ENCODE results near the gene DNAJB12.
"Not testable (repeated sequence)": the region's sequence is repeated elsewhere in the genome, so short reads cannot be mapped to it uniquely, and the experiment has no call there.

DNAJB12 gene

DNA sequence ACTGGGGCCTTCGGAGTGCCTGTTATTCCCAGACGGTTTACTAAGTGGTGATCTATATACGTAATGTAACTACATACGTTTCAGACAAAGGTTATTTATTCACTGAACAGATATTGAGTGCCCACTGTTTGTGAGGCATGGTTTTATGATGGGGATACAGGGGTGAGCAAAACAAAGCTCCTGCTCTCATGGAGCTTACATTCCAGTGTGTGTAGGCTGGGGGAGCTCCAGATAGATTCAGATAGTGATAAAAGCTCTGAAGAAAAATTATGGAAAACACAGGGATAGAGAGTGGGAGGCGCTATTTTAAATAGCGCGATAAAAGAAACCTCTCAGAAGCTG, 466 bp upstream of the DNAJB12 start:
- peak overlapping the region; percentile 86 for H3K4me3 ChIP-seq (ENCODE audit: low read depth, low read length)
- DNase-seq (ENCODE audit: low read depth) = no peak
- TF ChIP-seq, protein P1, sequence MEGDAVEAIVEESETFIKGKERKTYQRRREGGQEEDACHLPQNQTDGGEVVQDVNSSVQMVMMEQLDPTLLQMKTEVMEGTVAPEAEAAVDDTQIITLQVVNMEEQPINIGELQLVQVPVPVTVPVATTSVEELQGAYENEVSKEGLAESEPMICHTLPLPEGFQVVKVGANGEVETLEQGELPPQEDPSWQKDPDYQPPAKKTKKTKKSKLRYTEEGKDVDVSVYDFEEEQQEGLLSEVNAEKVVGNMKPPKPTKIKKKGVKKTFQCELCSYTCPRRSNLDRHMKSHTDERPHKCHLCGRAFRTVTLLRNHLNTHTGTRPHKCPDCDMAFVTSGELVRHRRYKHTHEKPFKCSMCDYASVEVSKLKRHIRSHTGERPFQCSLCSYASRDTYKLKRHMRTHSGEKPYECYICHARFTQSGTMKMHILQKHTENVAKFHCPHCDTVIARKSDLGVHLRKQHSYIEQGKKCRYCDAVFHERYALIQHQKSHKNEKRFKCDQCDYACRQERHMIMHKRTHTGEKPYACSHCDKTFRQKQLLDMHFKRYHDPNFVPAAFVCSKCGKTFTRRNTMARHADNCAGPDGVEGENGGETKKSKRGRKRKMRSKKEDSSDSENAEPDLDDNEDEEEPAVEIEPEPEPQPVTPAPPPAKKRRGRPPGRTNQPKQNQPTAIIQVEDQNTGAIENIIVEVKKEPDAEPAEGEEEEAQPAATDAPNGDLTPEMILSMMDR (IDR thresholded peaks at IDR 0.05; ENCODE audit: insufficient read depth, low read depth, low read length, missing control alignments) = no peak

DNA sequence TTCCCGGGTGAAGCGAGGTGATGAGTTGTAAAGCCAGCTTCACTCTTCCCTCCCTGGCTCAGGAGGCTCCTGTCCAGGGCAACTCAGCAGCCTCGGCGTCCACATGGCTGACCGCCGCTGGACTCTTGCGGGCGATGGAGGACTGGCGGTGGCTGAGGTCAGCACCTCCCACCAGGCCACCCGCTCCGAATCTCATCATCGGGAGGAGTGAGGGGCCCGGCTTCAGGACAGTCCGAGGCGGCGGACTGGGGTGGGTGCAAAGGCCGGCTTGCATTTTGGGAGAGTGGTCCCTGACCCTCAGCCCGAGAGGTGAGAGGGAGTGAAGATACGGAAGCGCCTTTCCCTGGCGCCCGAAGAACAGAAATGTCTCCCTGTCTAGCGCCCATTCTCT, 759 bp downstream of the DNAJB12 start:
- DNase-seq (ENCODE audit: low read depth) = peak; percentile 22
- H3K4me3 ChIP-seq (ENCODE audit: low read depth, low read length) = peak overlapping the region; percentile 86
- TF ChIP-seq, protein P1 (IDR thresholded peaks at IDR 0.05; ENCODE audit: insufficient read depth, low read depth, low read length, missing control alignments) = no peak

DNA sequence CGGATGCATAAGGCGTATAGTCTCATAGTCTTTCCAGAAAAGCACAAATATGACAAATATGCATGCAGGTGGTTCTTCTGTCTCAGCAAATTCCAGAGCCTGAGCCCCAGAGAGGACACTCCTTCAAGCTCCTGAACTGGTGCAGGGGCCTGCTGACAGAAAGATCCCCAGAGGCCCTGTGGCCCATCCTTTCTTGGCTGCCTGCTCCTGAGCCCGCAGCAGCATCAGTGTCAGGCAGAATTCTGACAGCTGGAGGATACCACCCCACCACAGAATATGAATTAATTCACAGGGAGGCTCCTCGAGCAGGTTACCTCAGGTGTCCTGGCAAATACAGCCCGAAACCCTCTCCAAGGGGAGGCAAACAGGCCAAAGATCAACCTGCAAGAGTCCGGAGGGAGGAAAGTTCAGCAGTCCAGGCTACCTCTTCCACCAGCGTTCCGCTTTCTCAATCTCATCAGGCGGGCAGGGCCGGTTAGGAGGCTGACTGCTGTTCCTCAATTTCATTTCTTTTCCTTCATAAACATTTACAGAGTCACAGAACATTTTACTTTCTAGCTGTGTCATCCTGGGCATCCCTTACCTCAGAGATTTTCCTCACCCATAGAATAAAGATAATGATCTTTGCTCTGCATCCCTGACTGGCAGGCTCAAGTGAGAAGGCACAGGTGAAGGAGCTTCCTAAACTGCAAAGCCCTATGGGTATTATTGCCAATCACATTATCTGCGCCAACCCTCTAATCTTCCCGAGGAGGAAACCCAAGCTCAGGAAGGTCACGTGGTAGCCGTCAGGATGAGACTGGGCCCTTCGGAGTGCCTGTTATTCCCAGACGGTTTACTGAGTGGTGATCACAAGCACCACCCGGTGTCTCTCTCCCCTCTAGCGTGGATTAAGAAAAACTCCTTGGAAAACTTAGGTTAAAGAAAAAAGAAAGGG, 1.4 kb downstream of the DNAJB12 start:
- DNase-seq (ENCODE audit: low read depth) = no peak
- H3K4me3 ChIP-seq (ENCODE audit: low read depth, low read length) = peak overlapping the region; percentile 86
- TF ChIP-seq, protein P1 (IDR thresholded peaks at IDR 0.05; ENCODE audit: insufficient read depth, low read depth, low read length, missing control alignments) = no peak

DNA sequence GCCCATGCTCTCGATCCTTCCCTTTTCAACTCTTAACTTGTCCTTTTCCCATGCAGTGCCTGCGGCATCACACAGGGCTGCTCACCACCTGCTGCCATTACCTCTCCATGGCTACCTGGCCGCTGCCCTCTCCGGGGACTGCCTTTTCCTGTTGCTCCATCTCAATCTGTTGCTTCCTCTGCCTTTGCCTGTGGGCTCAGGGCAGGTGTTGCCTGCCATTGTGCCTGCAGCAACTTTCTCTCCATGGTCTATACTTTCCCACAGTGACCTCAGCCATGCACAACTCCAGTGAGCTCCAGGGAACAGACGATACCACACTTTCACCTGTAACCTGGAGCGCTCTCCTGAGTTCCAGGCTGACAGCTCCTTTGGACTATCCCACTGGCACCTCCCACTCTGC, 3.2 kb downstream of the DNAJB12 start:
- H3K4me3 ChIP-seq (ENCODE audit: low read depth, low read length) = no peak overlapping the region
- TF ChIP-seq, protein P1 (IDR thresholded peaks at IDR 0.05; ENCODE audit: insufficient read depth, low read depth, low read length, missing control alignments) = no peak
- DNase-seq (ENCODE audit: low read depth) = no peak

DNA sequence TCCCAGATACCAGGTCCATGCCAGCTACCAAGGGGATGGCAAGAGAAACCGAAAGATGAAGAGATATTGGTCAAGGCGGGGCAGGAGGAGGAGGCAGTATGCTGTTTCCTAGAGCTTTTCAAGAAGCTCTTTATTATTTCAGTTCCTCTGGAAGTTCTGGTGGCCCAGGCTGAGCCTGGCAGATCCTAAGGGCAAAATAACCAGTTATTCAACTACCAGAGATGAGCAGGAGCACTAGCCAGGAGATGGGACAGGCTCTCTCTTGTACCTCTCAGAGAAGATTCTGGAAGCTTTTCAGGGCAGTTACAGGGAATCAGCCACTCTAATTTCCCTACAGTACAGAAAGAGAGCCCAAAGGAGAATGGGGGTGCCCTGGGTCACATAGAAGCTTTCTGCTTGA, 5.3 kb downstream of the DNAJB12 start:
- no peak overlapping the region for H3K4me3 ChIP-seq (ENCODE audit: low read depth, low read length)
- TF ChIP-seq, protein P1 (IDR thresholded peaks at IDR 0.05; ENCODE audit: insufficient read depth, low read depth, low read length, missing control alignments) = no peak
- DNase-seq (ENCODE audit: low read depth) = no peak

DNA sequence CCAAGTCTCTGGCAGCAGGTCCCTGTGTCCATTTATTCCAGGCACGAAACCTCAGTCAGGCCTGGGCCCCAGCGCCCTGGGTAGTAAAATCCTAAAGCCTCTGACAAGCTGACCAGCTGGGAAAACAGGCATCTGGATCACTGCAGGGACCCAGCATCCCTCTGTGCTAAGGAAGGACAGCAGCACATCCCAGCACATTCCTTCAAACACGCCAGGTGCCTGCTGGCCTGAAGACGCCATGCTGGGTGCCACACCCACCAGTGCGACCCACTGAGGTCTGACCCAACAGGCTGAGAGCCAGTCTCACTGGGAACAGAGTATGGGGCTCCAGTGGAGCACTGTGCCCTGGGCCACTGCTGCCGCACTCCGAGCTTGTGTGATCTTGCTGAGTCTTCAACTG, 6.4 kb downstream of the DNAJB12 start:
- H3K4me3 ChIP-seq (ENCODE audit: low read depth, low read length) = no peak overlapping the region
- no peak for DNase-seq (ENCODE audit: low read depth)
- TF ChIP-seq, protein P1 (IDR thresholded peaks at IDR 0.05; ENCODE audit: insufficient read depth, low read depth, low read length, missing control alignments) = no peak

DNA sequence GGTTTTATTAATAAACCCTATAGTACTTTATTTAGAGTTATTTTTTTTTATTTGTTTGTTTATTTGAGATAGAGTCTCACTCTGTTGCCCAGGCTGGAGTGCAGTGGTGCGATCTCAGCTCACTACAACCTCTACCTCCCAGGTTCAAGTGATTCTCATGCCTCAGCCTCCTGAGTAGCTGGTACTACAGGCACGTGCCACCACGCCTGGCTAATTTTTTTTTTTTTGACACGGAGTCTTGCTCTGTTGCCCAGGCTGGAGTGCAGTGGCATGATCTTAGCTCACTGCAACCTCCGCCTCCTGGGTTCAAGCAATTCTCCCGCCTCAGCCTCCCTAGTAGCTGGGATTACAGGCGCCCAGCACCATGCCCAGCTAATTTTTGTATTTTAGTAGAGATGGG, 8.6 kb downstream of the DNAJB12 start:
- DNase-seq (ENCODE audit: low read depth); H3K4me3 ChIP-seq (ENCODE audit: low read depth, low read length): not testable (repeated sequence)

All from GM12865 (cell line).